ENCODE results near the gene PPP1R16B. TPM values are rescaled to one million over a fixed set of nuclear protein-coding genes. Genes with fewer than 3 reads are reported as not detected.

PPP1R16B gene
- total RNA-seq, 1 donor from 2014 or later: 56.1 TPM

- intact Hi-C loops (cut with micrococcal nuclease): loop anchor here (1.0 kb wide), 5 partner anchors 35 to 281 kb away; partner anchors contain the start of genes ACTR5, DHX35 and PPP1R16B
Observed at GRCh38 chr20:38926934-38927616, 121.6 kb downstream of the PPP1R16B start.

GRCh38 chr20:38927902-38928578, 122.5 kb downstream of the PPP1R16B start:
- intact Hi-C loops (cut with micrococcal nuclease): no loop called here

GRCh38 chr20:38930242-38930569, 124.7 kb downstream of the PPP1R16B start:
- intact Hi-C loops (cut with micrococcal nuclease): no loop called here

GRCh38 chr20:38931984-38932383, 126.5 kb downstream of the PPP1R16B start:
- intact Hi-C loops (cut with micrococcal nuclease): no loop called here

GRCh38 chr20:38932457-38933120, 127.1 kb downstream of the PPP1R16B start:
- intact Hi-C loops (cut with micrococcal nuclease): no loop called here

GRCh38 chr20:38934530-38934929, 129.0 kb downstream of the PPP1R16B start:
- intact Hi-C loops (cut with micrococcal nuclease): no loop called here

GRCh38 chr20:38935285-38935684, 129.8 kb downstream of the PPP1R16B start:
- intact Hi-C loops (cut with micrococcal nuclease): no loop called here

- intact Hi-C loops (cut with micrococcal nuclease): no loop called here
Observed at GRCh38 chr20:38935967-38936407, 130.5 kb downstream of the PPP1R16B start.

GRCh38 chr20:38937000-38937399, 131.5 kb downstream of the PPP1R16B start:
- intact Hi-C loops (cut with micrococcal nuclease): no loop called here

GRCh38 chr20:38937978-38938473, 132.5 kb downstream of the PPP1R16B start:
- intact Hi-C loops (cut with micrococcal nuclease): no loop called here

GRCh38 chr20:38939686-38940085, 134.2 kb downstream of the PPP1R16B start:
- intact Hi-C loops (cut with micrococcal nuclease): no loop called here

- intact Hi-C loops (cut with micrococcal nuclease): no loop called here
Observed at GRCh38 chr20:38940644-38941043, 135.1 kb downstream of the PPP1R16B start.

- intact Hi-C loops (cut with micrococcal nuclease): no loop called here
Observed at GRCh38 chr20:38941726-38942389, 136.4 kb downstream of the PPP1R16B start.

- intact Hi-C loops (cut with micrococcal nuclease): no loop called here
Observed at GRCh38 chr20:38945012-38945411, 139.5 kb downstream of the PPP1R16B start.

GRCh38 chr20:38946836-38947235, 141.3 kb downstream of the PPP1R16B start:
- intact Hi-C loops (cut with micrococcal nuclease): no loop called here

- intact Hi-C loops (cut with micrococcal nuclease): no loop called here
Observed at GRCh38 chr20:38947931-38948362, 142.4 kb downstream of the PPP1R16B start.

GRCh38 chr20:38950254-38950653, 144.8 kb downstream of the PPP1R16B start:
- intact Hi-C loops (cut with micrococcal nuclease): no loop called here

GRCh38 chr20:38951611-38952010, 146.1 kb downstream of the PPP1R16B start:
- intact Hi-C loops (cut with micrococcal nuclease): no loop called here

- intact Hi-C loops (cut with micrococcal nuclease): no loop called here
Observed at GRCh38 chr20:38952153-38952552, 146.7 kb downstream of the PPP1R16B start.

GRCh38 chr20:38953630-38954340, 148.3 kb downstream of the PPP1R16B start:
- intact Hi-C loops (cut with micrococcal nuclease): no loop called here

Data from T-helper 2 cell treated with Interferon-gamma antibody and Interleukin-4, amounts not matched to agents 100 ng/mL and 5 ng/mL, for 36 hours (primary cell).